BJ (cell line): ENCODE data around the gene TOX3. TPM values are rescaled to one million over a fixed set of nuclear protein-coding genes. Genes with fewer than 3 reads are reported as not detected.

Source experiments
- CTCF ChIA-PET: fragments of 350-600 bp; formaldehyde crosslinking; extraction: SDS; loops from one replicate; lab custom pipeline; 2021; ENCODE audit warnings: antibody characterized with exemption, inconsistent platforms; lab: Yijun Ruan, JAX
- POLR2A ChIA-PET: fragments of 300-600 bp; sonication (Branson Sonifier 250); formaldehyde crosslinking; extraction: SDS; loops from one replicate; lab custom pipeline; 2021; ENCODE audit warnings: antibody characterized with exemption; lab: Charles Lee
- DNase-seq: peaks from one replicate; pipeline ENCODE4 v3.0.0-alpha.2; 2011; ENCODE audit warnings: low read depth
- H3K27me3 ChIP-seq: 2 replicates; pipeline ENCODE4 v1.6.0; 2011; ENCODE audit warnings: low read length; ENCODE audit not compliant: control insufficient read depth, insufficient read depth
- H3K36me3 ChIP-seq: 2 replicates; pipeline ENCODE4 v1.5.1; 2011; ENCODE audit warnings: low read length; ENCODE audit not compliant: control insufficient read depth, insufficient read depth
- H3K4me3 ChIP-seq: 2 replicates; pipeline ENCODE4 v1.5.1; 2011; ENCODE audit warnings: low read depth, mild to moderate bottlenecking, control low read depth, low read length
- polyA plus RNA-seq: library from polyadenylated mRNA; depleted of rRNA; stranded (reverse); fragments of >200 nt; gene quantifications from 2 replicates; pipeline ENCODE4 v1.2.3, GENCODE V29; 2011
- TF ChIP-seq, protein P1 (sequence below): IDR thresholded peaks from 2 replicates; pipeline ENCODE4 v1.5.1; 2011; ENCODE audit warnings: low read depth, mild to moderate bottlenecking, control low read depth, inconsistent platforms, low read length, moderate library complexity; ENCODE audit not compliant: insufficient read depth

TOX3 gene
- polyA plus RNA-seq, 1 experiment: not detected

DNA sequence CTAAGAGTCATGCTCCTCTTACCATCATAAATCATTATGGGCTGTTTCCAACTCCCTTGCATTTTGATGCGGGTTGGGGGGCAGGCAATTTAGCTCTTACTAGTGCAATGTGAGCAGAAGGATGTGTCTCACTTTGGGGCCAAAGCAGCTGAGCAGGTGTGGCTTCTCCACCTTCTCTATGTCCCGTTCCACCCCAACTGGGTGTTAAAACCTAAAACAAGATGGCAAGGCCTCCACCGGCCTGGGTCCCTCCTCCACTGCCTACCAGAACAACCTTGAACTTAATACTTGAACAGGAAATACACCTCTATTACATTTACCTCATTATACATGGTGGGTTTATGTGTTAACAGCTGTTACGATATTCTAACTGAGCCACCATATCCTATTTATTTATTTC lies 52.8 kb downstream of the TOX3 start:
- no peak for DNase-seq
- no peak overlapping the region for H3K4me3 ChIP-seq
- no peaks in the 10 kb centered on the region for H3K27me3 ChIP-seq
- TF ChIP-seq, protein P1, sequence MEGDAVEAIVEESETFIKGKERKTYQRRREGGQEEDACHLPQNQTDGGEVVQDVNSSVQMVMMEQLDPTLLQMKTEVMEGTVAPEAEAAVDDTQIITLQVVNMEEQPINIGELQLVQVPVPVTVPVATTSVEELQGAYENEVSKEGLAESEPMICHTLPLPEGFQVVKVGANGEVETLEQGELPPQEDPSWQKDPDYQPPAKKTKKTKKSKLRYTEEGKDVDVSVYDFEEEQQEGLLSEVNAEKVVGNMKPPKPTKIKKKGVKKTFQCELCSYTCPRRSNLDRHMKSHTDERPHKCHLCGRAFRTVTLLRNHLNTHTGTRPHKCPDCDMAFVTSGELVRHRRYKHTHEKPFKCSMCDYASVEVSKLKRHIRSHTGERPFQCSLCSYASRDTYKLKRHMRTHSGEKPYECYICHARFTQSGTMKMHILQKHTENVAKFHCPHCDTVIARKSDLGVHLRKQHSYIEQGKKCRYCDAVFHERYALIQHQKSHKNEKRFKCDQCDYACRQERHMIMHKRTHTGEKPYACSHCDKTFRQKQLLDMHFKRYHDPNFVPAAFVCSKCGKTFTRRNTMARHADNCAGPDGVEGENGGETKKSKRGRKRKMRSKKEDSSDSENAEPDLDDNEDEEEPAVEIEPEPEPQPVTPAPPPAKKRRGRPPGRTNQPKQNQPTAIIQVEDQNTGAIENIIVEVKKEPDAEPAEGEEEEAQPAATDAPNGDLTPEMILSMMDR: no peak
- CTCF ChIA-PET: no interaction called here
- no peaks in the 10 kb centered on the region for H3K36me3 ChIP-seq
- POLR2A ChIA-PET: no interaction called here

DNA sequence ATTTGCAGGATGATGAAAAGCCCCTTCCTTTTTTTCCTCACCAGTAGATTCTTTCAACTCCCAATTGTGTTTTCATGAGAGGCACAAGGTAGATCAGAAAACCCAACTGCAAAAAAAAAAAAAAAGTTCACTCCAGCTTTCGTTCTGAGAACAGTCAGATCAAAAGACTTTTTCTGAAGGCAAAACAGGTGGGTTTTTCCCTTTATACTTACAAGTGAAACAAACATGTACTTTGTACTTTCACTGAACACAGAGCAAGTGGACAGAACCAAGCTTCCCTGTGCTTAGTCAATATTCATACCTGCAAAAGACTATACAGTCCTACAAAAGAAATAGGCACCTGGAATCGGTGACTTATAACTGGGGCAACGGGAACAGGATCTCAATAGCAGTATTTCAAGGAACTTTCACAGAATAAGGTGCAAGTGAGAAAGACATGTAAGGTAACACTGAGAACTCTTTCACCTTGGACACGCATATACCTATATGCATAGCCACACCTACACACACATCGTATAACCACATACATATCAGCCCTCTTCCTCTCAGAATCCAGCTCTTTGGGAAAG lies 54.1 kb downstream of the TOX3 start:
- no peak for DNase-seq
- TF ChIP-seq, protein P1: no peak
- Histone ChIP-seq H3K36me3 (no peaks in the 10 kb centered on the region), H3K4me3 (no peak overlapping the region), H3K27me3 (no peaks in the 10 kb centered on the region)
- CTCF ChIA-PET: no interaction called here
- POLR2A ChIA-PET: no interaction called here

DNA sequence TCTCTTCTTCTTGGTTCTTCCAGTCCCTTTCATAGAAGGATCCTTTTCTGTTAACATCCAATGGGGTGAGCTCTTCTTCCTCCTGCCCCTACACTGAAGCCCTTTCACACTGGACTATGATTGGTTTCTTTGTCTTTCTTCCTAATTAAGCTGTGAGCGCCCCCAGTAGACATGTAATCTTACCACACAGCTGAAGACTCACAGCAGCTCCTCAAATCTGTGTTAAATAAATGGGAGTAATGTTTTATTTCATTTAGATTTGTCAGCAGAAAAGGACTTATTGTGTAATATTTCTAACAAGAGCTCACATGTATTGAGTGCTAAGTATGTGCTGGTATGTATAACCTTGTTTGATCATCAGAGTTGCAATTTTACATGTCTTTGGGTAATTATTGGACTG lies 55.7 kb downstream of the TOX3 start:
- no peaks in the 10 kb centered on the region for H3K27me3 ChIP-seq
- ChIA-PET POLR2A (interaction anchor here (0.6 kb wide), 1 partner anchor 178 kb away, joined by 3 read pairs; no protein-coding TSS in a partner anchor), CTCF (no interaction called here)
- no peaks in the 10 kb centered on the region for H3K36me3 ChIP-seq
- DNase-seq: no peak
- H3K4me3 ChIP-seq: no peak overlapping the region
- TF ChIP-seq, protein P1: no peak

DNA sequence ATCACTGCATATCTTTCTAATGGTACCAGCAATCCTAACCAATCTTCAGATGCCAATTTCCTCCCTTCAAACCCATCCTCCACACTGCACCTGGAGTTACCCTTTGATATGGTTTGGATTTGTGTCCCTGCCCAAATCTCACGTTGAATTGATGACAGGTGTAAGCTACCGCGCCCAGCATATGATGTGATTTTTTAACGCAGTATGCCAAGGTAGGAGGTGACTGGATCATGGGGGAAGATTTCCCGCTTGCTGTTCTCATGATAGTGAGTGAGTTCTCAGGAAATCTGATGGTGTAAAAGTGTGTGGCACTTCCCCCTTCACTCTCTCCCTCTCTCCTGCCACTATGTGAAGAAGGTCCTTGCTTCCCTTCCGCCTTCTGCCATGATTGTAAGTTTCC lies 57.0 kb downstream of the TOX3 start:
- no peaks in the 10 kb centered on the region for H3K36me3 ChIP-seq
- no peak overlapping the region for H3K4me3 ChIP-seq
- H3K27me3 ChIP-seq: no peaks in the 10 kb centered on the region
- ChIA-PET POLR2A (no interaction called here), CTCF (interaction anchor here (0.5 kb wide), 1 partner anchor 297 kb away, joined by 3 read pairs; no protein-coding TSS in a partner anchor)
- TF ChIP-seq, protein P1: no peak
- DNase-seq: no peak

DNA sequence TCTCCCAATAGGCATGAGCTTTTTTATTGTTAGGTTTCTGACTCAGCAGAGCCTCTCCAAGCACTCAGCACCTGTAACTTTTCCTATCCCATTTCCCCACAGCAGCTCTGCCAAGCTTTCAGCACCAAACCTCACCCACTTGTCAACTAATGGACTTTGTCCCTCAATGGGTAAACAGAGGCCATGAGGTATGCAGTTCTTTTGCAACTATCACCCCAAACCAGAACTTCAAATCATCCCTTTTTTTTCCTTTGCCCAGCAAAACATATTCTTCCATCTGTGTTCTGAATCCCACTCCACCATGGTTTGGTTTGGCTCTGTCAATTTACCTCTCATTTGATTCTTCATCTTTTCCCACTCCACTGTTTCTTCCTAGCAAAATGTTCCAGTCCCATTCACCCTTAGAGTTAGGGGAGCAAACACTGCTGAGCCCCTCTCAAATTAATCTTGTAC lies 58.1 kb downstream of the TOX3 start:
- TF ChIP-seq, protein P1: no peak
- ChIA-PET CTCF (no interaction called here), POLR2A (no interaction called here)
- Histone ChIP-seq H3K4me3 (no peak overlapping the region), H3K36me3 (no peaks in the 10 kb centered on the region), H3K27me3 (no peaks in the 10 kb centered on the region)
- no peak for DNase-seq
